HG03103 (cell line): ENCODE data around the gene OR2T6.

Experiments
- ATAC-seq: cut with Tn5 transposase; IDR thresholded peaks from one replicate; pipeline ENCODE4 v1.9.1; 2021; ENCODE audit warnings: low read depth; ENCODE audit not compliant: unreplicated experiment

Gene OR2T6, protein sequence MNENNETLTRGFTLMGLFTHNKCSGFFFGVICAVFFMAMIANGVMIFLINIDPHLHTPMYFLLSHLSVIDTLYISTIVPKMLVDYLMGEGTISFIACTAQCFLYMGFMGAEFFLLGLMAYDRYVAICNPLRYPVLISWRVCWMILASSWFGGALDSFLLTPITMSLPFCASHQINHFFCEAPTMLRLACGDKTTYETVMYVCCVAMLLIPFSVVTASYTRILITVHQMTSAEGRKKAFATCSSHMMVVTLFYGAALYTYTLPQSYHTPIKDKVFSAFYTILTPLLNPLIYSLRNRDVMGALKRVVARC

DNA sequence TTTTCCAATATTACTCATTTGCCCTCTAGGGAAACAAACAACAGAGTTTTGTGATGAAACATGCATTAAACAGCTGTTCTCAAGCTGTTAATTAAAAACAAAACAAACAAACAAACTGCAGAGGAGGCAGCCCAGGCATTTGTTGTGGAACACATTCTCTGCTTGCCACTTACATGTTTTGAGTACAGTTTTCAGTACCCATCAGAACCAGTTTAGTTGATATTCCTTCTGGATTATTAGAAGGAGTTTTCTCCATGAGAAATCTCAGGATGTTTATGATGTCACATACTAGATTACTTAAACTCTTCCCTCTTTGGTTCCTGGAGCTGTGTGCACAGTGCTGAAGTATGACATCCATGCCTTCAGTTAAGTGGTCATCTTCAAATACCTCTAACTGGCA lies at the start of gene OR2T6:
Gene OR2T6, plus strand, starts transcription at position 301 of the 400 bp plus-strand sequence. CDS start 11,863 bp downstream, outside the sequence.
- no peak for ATAC-seq

GRCh38 chr1:248343451-248343850 lies 32.1 kb upstream of the OR2T6 start:
- ATAC-seq = no peak

GRCh38 chr1:248348475-248348874 lies 27.1 kb upstream of the OR2T6 start, which contains the start of gene OR14C36:
Gene OR14C36, plus strand, starts transcription at chr1:248348775. Its CDS starts 0 bp downstream, at chr1:248348775.
- ATAC-seq = no peak

GRCh38 chr1:248359415-248359814 lies 16.1 kb upstream of the OR2T6 start:
- no peak for ATAC-seq

- ATAC-seq = no peak
These were observed 14.3 kb upstream of the OR2T6 start, which contains the start of gene OR2T4 for GRCh38 chr1:248361121-248361715. Gene OR2T4, plus strand, starts transcription at chr1:248361665. Its CDS starts 0 bp downstream, at chr1:248361665.

DNA sequence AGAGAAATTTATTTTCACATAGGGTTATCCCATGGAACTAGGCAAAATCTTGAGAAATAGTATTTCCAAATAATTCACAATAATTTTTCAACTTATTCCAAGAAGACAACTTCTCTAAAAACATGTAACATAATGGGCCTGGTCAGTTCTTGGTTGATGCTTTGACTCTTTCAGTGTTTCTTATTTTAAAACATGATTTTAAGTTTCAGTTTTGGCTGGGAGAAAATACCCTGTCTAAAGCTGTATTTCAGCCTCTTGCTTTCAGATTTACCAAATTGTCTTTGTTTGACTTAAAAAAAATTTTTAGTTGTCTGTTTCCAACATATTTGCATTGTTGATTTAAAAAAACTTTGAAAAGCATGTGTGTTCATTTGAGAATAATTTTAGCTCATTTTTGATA lies 8.9 kb upstream of the OR2T6 start:
- no peak for ATAC-seq

DNA sequence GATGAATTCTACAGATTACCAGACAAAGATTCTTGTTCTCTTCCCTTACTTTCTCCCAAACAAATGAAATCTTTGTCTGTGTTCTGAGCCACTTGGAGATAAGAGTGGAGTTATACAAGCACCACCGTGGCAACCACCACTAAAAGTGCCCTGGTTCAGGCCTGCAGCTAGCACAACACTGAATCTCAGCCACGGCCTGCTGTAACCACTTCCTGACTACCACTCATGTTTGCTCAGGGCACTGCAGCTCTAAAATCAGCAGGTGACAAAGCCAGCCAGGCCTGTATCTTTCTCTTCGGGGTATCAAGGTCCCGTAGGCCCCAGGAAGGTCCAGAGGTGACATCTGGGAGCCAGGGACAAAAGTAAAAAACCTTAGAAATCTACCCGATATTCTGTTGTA lies 3.2 kb upstream of the OR2T6 start:
- no peak for ATAC-seq

- ATAC-seq = no peak
These were observed 1.8 kb upstream of the OR2T6 start for GRCh38 chr1:248373761-248374160.

GRCh38 chr1:248376916-248377315 lies 1.4 kb downstream of the OR2T6 start:
- ATAC-seq = no peak

GRCh38 chr1:248380854-248381253 lies 5.3 kb downstream of the OR2T6 start:
- no peak for ATAC-seq

- no peak for ATAC-seq
These were observed 12.9 kb downstream of the OR2T6 start for GRCh38 chr1:248388426-248388825.

DNA sequence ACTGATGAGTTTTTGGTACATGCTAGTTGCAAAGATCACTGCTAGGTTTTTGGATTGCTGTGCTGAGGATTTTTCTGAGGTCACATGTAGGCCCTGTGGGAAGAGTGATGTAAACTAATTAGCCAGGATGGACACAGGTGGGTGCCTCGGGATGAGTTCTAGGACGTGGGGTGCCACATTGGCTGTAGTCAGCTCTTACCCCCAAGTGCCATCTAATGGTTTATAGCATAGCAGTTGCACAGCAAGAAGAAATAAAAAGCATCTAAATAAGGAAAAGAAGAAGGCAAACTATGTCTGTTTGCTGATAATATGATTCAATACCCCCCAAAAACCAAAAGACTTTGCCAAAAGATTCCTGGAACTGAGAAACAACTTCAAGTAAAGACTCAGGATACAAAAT lies 17.5 kb downstream of the OR2T6 start:
- ATAC-seq = no peak

GRCh38 chr1:248402748-248403147 lies 27.2 kb downstream of the OR2T6 start, which contains the start of gene OR2T1:
Gene OR2T1, plus strand, starts transcription at chr1:248403048. Its CDS starts 3,100 bp downstream, at chr1:248406148.
- ATAC-seq = no peak

GRCh38 chr1:248404024-248404423 lies 28.5 kb downstream of the OR2T6 start:
- ATAC-seq = no peak

- no peak for ATAC-seq
These were observed 31.5 kb downstream of the OR2T6 start for GRCh38 chr1:248406721-248407692.

- no peak for ATAC-seq
These were observed 40.7 kb downstream of the OR2T6 start for GRCh38 chr1:248416226-248416625.

GRCh38 chr1:248417854-248418253 lies 42.3 kb downstream of the OR2T6 start:
- no peak for ATAC-seq

GRCh38 chr1:248421384-248421783 lies 45.8 kb downstream of the OR2T6 start:
- ATAC-seq = no peak

- ATAC-seq = peak; percentile 50
These were observed 52.1 kb downstream of the OR2T6 start for GRCh38 chr1:248427526-248428191.

GRCh38 chr1:248428192-248428533 lies 52.6 kb downstream of the OR2T6 start:
- peak; percentile 98 for ATAC-seq
